Right ventricle myocardium superior (tissue), 1 donor: Measurements from ENCODE around the gene TTC7B. TPM values are rescaled to one million over a fixed set of nuclear protein-coding genes. Genes with fewer than 3 reads are reported as not detected.
A peak's percentile ranks its signal among the peaks of the same experiment; 100 is the strongest.

Source experiments
- ATAC-seq: fragments of 200-7000 bp; cut with Tn5 transposase; one replicate; pipeline ENCODE4 v1.9.1; 2020; ENCODE audit warnings: mild to moderate bottlenecking; ENCODE audit not compliant: poor library complexity
- DNase-seq: peaks from one replicate; pipeline ENCODE4 v3.0.0-alpha.2; 2020
- intact Hi-C: fragments of 100-400 bp; cut with DNase I; formaldehyde crosslinking; loops from one replicate; pipeline ENCODE4 v1.11.2; 2022
- total RNA-seq: library from RNA; stranded (reverse); fragmentation: NEBNext Ultra II Directional; extraction: Animal tissue kit (Norgen Biotek cat#: 25700); gene quantifications from one replicate; pipeline ENCODE4 v1.2.1, GENCODE V29; 2021
- donor health status: DM: no; HTN: yes; CAD: no; lungs with severe emphysema.

The TTC7B gene
- total RNA-seq, 1 donor from 2014 or later: 60.3 TPM

DNA sequence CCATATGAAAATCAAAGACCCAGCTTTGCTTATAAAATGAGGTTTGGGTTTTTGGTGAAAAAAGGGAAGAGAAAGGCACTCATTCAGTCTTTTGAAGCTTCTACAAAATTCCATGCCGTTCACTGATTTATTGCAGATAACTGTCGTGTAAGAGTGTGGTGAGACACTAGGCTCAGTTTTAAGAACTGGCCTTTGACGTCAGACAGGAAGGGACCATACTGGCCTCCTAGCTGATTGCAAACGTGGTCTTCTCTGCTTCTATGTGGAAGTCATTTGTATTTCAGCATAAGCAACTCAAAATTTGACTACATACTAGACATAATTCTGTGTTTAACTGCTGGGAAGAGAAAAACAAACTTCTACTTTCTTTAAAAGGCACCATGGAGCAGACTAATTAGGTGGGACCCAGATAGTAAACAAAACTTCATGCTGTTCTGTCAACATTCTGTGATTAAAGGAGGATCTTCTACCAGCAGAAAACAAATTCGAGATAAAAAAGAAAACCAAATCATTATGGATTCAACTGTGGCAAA, 168.7 kb downstream of the TTC7B start:
- intact Hi-C loops: no loop called here
- no peak for ATAC-seq
- DNase-seq: no peak

DNA sequence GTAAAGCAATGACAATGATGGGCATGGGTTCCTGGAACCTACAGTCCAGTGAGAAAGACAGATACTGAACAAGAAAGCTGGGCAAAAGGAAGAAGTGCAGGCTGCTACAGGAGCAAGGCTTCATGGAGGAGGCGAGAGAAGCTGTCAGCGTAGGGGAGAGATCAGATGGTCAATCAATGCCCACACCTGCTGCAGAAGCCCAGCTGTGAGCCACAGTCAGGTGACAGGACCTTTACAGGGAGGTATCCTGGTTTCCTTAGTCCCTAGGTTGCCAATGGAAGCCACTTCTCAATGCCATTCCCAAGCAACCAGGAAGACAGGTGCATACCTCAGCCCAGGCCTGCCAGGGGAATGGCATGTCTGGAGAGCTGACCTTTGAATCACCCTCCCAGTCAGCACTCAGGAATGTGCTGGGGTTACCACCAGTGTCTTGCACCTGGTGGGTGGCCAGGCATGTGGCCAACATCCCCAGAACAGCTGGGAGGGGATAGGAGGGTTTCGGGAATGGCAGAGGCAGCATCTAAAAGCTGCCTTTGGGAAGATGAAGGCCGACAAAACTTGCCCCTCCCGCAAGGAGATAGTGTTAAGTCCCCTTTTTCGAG, 170.3 kb downstream of the TTC7B start:
- intact Hi-C loops: no loop called here
- no peak for DNase-seq
- ATAC-seq: no peak

- DNase-seq: peak; percentile 70
- ATAC-seq: peak; percentile 66
- intact Hi-C loops: no loop called here
Observed at GRCh38 chr14:90644882-90645281, 171.3 kb downstream of the TTC7B start.

DNA sequence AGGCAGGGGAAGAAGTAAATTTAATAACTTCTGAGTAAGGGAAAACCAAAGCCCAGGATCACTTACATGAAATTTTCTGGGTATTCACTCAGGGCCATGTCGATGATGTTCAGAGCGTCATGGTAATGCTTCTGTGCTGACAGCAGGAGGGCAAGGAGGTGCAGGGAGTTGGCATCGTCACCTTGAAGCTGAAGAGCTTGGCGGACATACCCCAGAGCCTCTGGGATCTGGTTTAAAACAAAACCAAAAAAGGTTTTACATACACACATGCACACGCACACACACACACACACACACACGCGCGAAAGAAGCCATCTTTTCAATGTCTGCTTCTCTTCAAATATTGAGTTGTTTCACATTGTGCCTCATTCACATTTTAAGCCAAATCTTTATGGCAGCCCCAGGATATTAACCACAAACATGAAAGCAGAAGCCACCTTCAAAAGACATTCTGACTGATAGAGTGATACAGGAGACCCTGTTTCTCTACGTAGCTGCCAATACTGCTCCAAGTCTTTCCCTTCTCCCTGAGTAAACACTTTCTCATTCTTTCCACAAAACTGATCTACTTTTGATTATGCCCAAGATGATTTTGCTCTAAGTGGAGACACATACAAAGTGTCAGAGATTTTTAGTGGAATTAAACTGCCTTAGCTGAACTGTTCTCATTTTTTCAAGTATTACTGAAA, 172.1 kb downstream of the TTC7B start:
- intact Hi-C loops: no loop called here
- ATAC-seq: no peak
- no peak for DNase-seq

DNA sequence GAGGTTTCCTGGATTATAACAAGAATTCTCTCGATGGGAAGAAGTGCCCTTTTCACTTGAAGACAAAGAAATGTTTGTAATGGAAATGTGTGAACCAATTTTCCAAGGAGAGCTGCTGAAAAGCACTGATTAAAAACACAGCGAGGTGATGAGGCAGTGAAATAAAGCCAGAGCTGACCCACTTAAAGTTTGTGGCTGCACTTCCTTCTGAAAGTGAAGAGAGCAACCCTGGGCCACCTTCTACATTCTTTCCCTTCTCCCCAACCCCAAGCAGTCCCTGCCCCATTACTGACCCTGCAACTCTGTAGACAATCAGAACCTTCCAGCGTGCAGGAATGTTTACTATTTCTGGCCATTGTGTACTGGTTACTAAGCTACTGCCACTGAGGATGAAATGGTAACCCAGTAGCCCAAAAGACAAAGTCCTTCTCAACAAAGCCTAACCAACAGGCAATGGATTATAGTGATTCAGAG, 173.9 kb downstream of the TTC7B start:
- ATAC-seq: peak; percentile 76
- DNase-seq: no peak

DNA sequence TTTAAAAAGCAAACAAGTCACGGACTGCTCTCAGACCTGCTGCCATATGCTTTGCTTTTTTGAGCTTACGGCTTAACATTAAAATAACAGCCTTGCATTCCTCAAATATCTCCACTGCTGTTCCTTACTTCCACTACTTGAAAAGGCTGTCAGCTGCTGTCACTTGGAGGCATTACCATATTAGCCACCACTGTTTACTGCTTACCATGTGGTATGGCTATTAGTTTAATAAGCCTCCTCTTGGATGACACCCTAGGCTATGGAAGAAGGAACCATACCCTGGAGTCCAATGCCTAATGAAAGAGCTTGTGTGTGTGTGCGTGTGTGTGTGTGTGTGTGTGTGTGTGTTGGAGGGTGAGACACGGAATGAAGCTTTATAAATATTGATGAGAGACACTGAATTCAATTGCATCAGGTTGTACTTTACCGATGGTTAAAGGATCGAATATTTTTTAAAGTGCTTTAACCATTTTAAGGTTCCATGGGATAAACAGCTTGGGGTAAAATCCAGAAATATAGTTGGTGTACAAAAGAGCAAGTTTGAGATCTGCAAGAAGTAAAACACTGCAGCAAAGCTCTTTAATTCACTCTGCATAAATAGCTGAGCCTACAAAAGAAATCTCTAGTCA, 174.5 kb downstream of the TTC7B start:
- no peak for DNase-seq
- ATAC-seq: peak; percentile 65
- intact Hi-C loops: no loop called here

More for the DNA sequence above, 173.9 kb downstream of the TTC7B start:
- intact Hi-C loops: no loop called here

DNA sequence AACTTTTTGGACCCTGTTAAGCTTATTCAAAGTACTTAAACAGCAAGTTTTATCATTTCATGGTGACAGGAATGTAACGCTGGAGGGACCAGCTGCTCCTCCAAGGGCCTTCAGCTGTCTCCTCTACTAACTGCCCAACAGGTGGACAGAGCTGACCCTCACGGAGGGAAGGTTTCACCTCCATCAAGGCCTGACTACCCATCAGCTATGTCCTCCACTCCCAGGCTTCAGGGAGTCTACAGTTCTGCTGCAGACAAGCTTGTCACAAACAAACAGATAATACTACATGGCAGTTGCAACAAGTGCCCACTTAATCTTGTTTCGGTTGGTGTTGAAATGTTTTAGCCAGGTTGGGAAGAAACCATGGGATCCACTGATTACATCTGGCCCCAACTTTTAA, 175.1 kb downstream of the TTC7B start:
- intact Hi-C loops: no loop called here
- DNase-seq (no peak), ATAC-seq (peak; percentile 36)

DNA sequence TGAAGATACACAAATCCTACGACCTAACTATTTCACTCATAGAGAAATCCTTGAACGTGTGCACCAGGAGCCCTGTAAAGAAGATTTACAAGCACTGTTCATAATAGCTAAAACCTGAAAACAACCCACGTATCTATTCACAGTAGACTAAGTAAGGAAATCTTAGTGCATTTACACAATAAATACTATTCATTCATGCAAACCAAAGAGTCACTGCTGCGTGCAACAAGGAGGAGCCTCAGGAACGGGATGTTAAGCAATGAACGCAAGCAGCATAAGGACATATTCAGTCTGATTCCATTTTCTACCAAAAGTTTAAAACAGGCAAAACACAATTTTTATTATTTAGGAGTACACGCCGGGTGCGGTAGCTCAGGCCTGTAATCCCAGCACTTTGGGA, 176.6 kb downstream of the TTC7B start:
- intact Hi-C loops: no loop called here
- no peak for ATAC-seq
- no peak for DNase-seq

GRCh38 chr14:90632871-90633270, 183.4 kb downstream of the TTC7B start:
- no peak for DNase-seq
- ATAC-seq: no peak
- intact Hi-C loops: no loop called here

- intact Hi-C loops: no loop called here
- no peak for ATAC-seq
- DNase-seq: no peak
Observed at GRCh38 chr14:90632451-90632850, 183.8 kb downstream of the TTC7B start.

DNA sequence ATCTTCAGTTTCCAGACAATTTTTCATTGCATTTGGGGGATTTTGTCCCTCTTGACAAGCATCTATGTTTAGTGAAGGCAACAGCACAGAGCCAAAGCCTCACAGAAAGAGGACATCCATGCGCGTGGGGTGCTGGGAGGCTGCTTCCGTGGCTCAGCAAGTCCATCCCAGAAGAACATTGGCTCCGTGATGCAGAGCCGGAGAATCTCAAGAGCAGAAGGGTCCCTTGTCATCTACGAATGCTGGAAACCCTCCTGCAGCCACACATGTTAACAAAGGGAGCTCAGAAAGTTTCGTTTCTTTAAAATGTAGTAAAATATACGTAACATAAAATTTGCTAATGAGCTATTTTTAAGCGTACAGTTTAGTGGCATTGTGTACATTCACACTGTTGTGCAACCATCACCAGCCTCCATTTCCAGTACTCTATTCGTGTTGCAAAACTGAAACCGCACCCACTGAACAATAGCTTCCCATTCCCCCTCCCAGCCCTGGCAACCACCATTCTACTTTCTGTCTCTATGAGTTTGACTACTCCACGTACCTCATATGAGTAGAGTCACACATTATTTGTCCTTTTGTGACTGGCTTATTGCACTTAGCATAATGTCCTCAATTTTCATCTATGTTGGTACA, 185.9 kb downstream of the TTC7B start:
- ATAC-seq: peak; percentile 35
- intact Hi-C loops: no loop called here

DNA sequence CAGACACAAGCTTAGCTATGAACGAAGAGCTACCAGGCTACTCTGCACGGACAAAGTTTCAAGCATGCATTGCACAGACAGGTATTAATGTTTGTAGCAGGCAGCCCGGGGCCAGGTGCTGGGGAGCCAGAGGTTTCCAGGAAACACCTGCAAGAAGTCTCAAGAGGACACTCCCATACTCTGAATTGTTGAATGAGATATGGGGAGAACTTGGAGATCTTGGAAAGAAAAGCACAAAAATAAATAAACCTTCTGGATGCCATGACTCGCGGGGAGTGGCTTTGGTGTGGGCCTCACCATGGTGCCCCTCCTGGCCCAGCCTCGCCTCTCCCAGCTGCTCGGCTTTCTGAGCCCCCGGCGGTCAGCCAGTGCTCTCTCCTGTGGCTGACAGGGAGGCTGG, 186.8 kb downstream of the TTC7B start:
- intact Hi-C loops: no loop called here
- ATAC-seq (no peak), DNase-seq (no peak)

More for the DNA sequence above, 185.9 kb downstream of the TTC7B start:
- no peak for DNase-seq

DNA sequence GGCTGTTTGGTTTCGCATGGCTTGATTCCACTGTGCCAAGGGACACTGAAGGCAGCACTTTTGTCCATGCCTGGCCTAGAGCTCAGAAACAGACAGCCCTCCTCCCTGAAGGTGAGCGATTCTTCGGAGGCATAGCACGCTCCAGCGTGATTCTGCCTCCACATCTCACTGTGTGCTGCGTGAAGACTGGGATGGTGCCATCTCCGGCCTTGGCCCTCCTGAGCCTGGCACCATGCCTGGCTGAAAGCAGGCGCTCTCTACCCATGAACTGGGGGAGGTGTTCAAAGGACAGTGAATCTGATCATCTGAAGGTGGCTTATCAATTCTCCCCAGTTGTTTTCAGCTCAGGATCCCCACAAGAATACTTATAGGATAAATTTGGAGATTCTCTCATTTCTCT, 187.4 kb downstream of the TTC7B start:
- intact Hi-C loops: no loop called here
- DNase-seq (peak; percentile 61), ATAC-seq (peak; percentile 58)

- peak; percentile 73 for ATAC-seq
- intact Hi-C loops: no loop called here
- no peak for DNase-seq
Observed at GRCh38 chr14:90627478-90627877, 188.8 kb downstream of the TTC7B start.

DNA sequence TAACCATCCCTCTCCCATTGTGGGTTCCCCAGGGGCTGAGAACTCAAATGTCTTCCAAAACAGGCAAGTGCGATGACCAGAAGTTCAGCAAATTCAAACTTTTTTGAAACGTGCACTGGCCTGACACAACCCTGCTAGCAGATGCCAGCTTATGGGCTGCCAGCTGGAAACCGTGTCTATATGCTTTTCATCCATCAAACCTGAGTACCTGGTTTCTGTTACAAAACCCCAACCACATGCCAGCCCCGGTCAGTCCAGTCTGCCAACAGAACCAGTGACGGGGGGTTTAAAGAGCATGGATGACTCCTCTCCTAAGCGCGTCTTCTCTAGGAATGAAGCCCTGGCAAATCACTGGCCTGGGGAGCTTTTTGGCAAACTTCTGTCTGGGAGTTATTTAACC, 189.7 kb downstream of the TTC7B start:
- ATAC-seq (peak; percentile 42), DNase-seq (no peak)
- intact Hi-C loops: no loop called here

DNA sequence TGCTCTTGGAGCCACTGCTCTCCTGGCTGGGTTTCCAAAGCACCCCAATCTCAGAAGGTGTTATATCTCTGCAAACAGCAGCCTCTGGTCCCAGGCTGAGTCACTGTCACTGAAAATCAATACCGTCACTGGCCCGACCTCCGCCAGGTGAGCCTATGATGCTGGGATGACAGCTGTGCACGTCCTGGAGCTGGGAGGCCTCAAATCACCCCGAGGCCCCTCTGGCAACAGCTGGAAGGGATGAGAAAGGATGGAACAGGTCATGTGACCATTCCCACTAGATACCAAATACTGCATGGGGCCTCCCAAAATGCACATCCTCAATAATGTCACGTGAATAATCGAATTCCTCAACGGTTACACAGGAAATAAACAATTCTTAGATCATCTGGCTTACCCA, 190.8 kb downstream of the TTC7B start:
- no peak for DNase-seq
- ATAC-seq: no peak
- intact Hi-C loops: no loop called here

DNA sequence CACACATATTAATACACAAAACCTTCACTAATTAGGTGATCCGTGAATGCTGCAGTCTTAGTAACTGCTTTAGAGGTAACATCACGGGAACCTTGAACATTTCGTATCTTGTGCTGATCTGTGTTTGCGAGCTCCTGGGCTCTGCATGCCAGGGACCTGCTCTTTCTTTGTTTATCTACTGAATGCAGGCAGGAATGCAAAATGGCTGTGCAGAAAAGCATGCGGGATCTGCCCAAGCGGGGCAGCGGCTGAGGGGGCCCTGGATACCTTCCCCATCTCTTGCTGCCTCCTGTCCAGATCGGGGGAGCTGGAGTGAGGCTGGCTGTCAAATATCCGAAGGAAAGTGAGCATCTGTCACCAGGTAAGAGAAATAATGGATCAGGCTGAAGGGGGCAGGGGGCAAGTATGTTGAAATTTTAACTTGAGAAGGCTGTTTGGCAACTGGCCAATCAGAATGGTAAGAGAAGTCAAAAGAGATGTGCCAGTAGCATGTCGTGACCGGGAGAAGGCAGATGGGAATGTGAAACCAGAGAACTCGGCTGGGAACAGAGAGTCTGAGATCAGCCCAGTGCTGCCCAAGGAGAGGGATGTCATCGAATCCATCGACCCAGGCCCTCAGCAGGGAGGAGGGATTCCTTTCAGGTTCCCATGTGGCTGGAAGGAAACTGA, 191.4 kb downstream of the TTC7B start:
- intact Hi-C loops: no loop called here
- ATAC-seq (no peak), DNase-seq (no peak)

GRCh38 chr14:90624227-90624626, 192.0 kb downstream of the TTC7B start:
- DNase-seq (peak; percentile 59), ATAC-seq (peak; percentile 51)
- intact Hi-C loops: no loop called here

- DNase-seq (no peak), ATAC-seq (no peak)
- intact Hi-C loops: no loop called here
Observed at GRCh38 chr14:90621201-90621600, 195.0 kb downstream of the TTC7B start.
